ENCODE results near the gene CDKN2D.
A peak's percentile ranks its signal among the peaks of the same experiment; 100 is the strongest.

Gene CDKN2D

GRCh38 chr19:10519421-10519820 lies 49.4 kb downstream of the CDKN2D start:
- no peak for DNase-seq (ENCODE audit: low spot score)
- TF ChIP-seq CTCF (conservative IDR thresholded peaks at IDR 0.05; ENCODE audit: low read depth): no peak
- POLR2A ChIA-PET (ENCODE audit: low non-redundant PET): no interaction called here
- peak overlapping the region; percentile 91 for H3K27ac ChIP-seq
- CTCF ChIA-PET: interaction anchor here (1.3 kb wide), 1 partner anchor 36 kb away, joined by 4 read pairs; no protein-coding TSS in a partner anchor

GRCh38 chr19:10518444-10519361 lies 50.1 kb downstream of the CDKN2D start:
- peak overlapping the region; percentile 91 for H3K27ac ChIP-seq
- ChIA-PET POLR2A (ENCODE audit: low non-redundant PET) (no interaction called here), CTCF (interaction anchor here (1.3 to 2.0 kb wide), 2 partner anchors 23 to 35 kb away, joined by 4 to 6 read pairs; no protein-coding TSS in a partner anchor)
- DNase-seq (ENCODE audit: low spot score): no peak
- no peak for TF ChIP-seq CTCF (conservative IDR thresholded peaks at IDR 0.05; ENCODE audit: low read depth)

GRCh38 chr19:10517760-10518443 lies 50.9 kb downstream of the CDKN2D start:
- ChIA-PET CTCF (interaction anchor here (0.6 to 2.0 kb wide), 4 partner anchors 8 to 187 kb away, joined by 3 to 8 read pairs (median 4); no protein-coding TSS in a partner anchor), POLR2A (ENCODE audit: low non-redundant PET) (interaction anchor here (0.8 kb wide), 1 partner anchor 9 kb away, joined by 5 read pairs; no protein-coding TSS in a partner anchor)
- peak; percentile 70 for DNase-seq (ENCODE audit: low spot score)
- peak overlapping the region; percentile 91 for H3K27ac ChIP-seq
- TF ChIP-seq CTCF (conservative IDR thresholded peaks at IDR 0.05; ENCODE audit: low read depth): no peak

- CTCF ChIA-PET: interaction anchor here (0.6 to 2.0 kb wide), 5 partner anchors 9 to 187 kb away, joined by 3 to 8 read pairs (median 5); no protein-coding TSS in a partner anchor
- POLR2A ChIA-PET (ENCODE audit: low non-redundant PET): interaction anchor here (0.7 to 1.0 kb wide), 3 partner anchors 9 to 35 kb away, joined by 3 to 5 read pairs (median 4); no protein-coding TSS in a partner anchor
- TF ChIP-seq CTCF (conservative IDR thresholded peaks at IDR 0.05; ENCODE audit: low read depth): no peak
- no peak for DNase-seq (ENCODE audit: low spot score)
- H3K27ac ChIP-seq: peak within 1 kb of the TSS; percentile 91
These were observed 51.4 kb downstream of the CDKN2D start, which contains the start of gene S1PR5 for GRCh38 chr19:10517361-10517759. Gene S1PR5 (minus strand): TSS chr19:10517447. CDS start chr19:10515011, 2,436 bp downstream.

- DNase-seq (ENCODE audit: low spot score): peak; percentile 72
- no peak for TF ChIP-seq CTCF (conservative IDR thresholded peaks at IDR 0.05; ENCODE audit: low read depth)
- ChIA-PET CTCF (interaction anchor here (0.6 to 2.0 kb wide), 4 partner anchors 9 to 33 kb away, joined by 3 to 8 read pairs (median 6); no protein-coding TSS in a partner anchor), POLR2A (ENCODE audit: low non-redundant PET) (interaction anchor here (0.7 to 1.0 kb wide), 4 partner anchors 8 to 36 kb away, joined by 3 to 5 read pairs (median 4); no protein-coding TSS in a partner anchor)
- peak overlapping the region; percentile 91 for H3K27ac ChIP-seq
These were observed 52.0 kb downstream of the CDKN2D start for GRCh38 chr19:10516671-10517286.

Measured in RWPE1 (cell line).